T-cell (primary cell): ENCODE measurements around the gene ESRP2. TPM values are rescaled to one million over a fixed set of nuclear protein-coding genes. Genes with fewer than 3 reads are reported as not detected.

Experiments
- ATAC-seq, 4 experiments: fragments of 200-7000 bp in 3 of 4; fragments of 150-1000 bp in 1 of 4; cut with Tn5 transposase; replicated peaks in 1 of 4; 1 replicate in 3 of 4; 2 replicates in 1 of 4; pipeline ENCODE4 v1.10.0; 2021; ENCODE audit warnings: moderate library complexity in 3 of 4, mild to moderate bottlenecking in 2 of 4, moderate number of reproducible peaks in 1 of 4
- CTCF ChIA-PET, 2 donors: fragments of 300-600 bp; sonication (Branson Sonifier 250); formaldehyde crosslinking; loops; one replicate each; lab custom pipeline; 2022; ENCODE audit warnings: antibody characterized with exemption in 2 of 2; lab: Charles Lee
- POLR2A ChIA-PET, 2 donors: fragments of 300-600 bp; sonication (Branson Sonifier 250); formaldehyde crosslinking; loops; one replicate each; lab custom pipeline; 2022; ENCODE audit warnings: antibody characterized with exemption in 2 of 2; lab: Charles Lee
- DNase-seq, 35 experiments: peaks; one replicate each; pipeline versions ENCODE4 v3.0.0 to v3.0.0-alpha.2; 2013 to 2023
- H3K27ac ChIP-seq: one replicate; pipeline ENCODE4 v1.5.1; 2013; ENCODE audit warnings: low read length
- H3K27me3 ChIP-seq, 2 experiments: replicated peaks in 1 of 2; 1 replicate in 1 of 2; 2 replicates in 1 of 2; pipeline versions ENCODE4 v1.6.1 to v1.7.0; 2013; ENCODE audit warnings: low read length in 1 of 2, mixed read lengths in 1 of 2; ENCODE audit not compliant: control insufficient read depth in 2 of 2, insufficient read depth in 2 of 2; ENCODE audit errors: extremely low read depth in 1 of 2
- H3K36me3 ChIP-seq, 2 donors: 1 replicate in 1 of 2; 2 replicates in 1 of 2; pipeline versions ENCODE4 v1.6.1 to v1.7.0; 2013; ENCODE audit warnings: low read length in 1 of 2; ENCODE audit not compliant: control insufficient read depth in 2 of 2, insufficient read depth in 1 of 2; ENCODE audit errors: extremely low read depth in 1 of 2
- H3K4me1 ChIP-seq, 2 experiments: 1 replicate in 1 of 2; 2 replicates in 1 of 2; pipeline versions ENCODE4 v1.6.1 to v1.7.0; 2013; ENCODE audit warnings: low read length in 2 of 2, mixed read lengths in 1 of 2; ENCODE audit not compliant: insufficient read depth in 2 of 2, control insufficient read depth in 1 of 2; ENCODE audit errors: extremely low read depth in 1 of 2
- H3K4me3 ChIP-seq, 2 donors: 1 replicate in 1 of 2; 2 replicates in 1 of 2; pipeline versions ENCODE4 v1.5.1 to v1.7.0; 2013; ENCODE audit warnings: mild to moderate bottlenecking in 2 of 2, low read length in 1 of 2, moderate library complexity in 1 of 2; ENCODE audit not compliant: control insufficient read depth in 1 of 2; ENCODE audit errors: extremely low read depth in 1 of 2
- H3K9me3 ChIP-seq: 2 replicates; pipeline ENCODE4 v1.7.0; 2013
- H3K27ac Mint-ChIP-seq, 2 donors: one replicate each; pipeline ENCODE4 v1.8.0; 2020 to 2021; ENCODE audit warnings: mild to moderate bottlenecking in 2 of 2, mixed read lengths in 2 of 2
- H3K27me3 Mint-ChIP-seq, 2 donors: one replicate each; pipeline ENCODE4 v1.8.0; 2021 to 2022; ENCODE audit warnings: mixed read lengths in 2 of 2
- H3K36me3 Mint-ChIP-seq: one replicate; pipeline ENCODE4 v1.8.0; 2021; ENCODE audit warnings: mixed read lengths
- H3K4me1 Mint-ChIP-seq, 3 donors: one replicate each; pipeline ENCODE4 v1.8.0; 2020 to 2022; ENCODE audit warnings: mixed read lengths in 3 of 3, mild to moderate bottlenecking in 1 of 3
- H3K4me3 Mint-ChIP-seq, 3 donors: one replicate each; pipeline ENCODE4 v1.8.0; 2020 to 2022; ENCODE audit warnings: mild to moderate bottlenecking in 3 of 3, mixed read lengths in 3 of 3, moderate library complexity in 3 of 3
- H3K9me3 Mint-ChIP-seq, 3 donors: one replicate each; pipeline ENCODE4 v1.8.0; 2020 to 2022; ENCODE audit warnings: mixed read lengths in 3 of 3
- WGBS: methylation state at CpG from one replicate; pipeline ENCODE4 v1.1.5; 2013; ENCODE audit warnings: missing lambda C conversion rate; ENCODE audit not compliant: insufficient coverage; 5-methylcytosine and 5-hydroxymethylcytosine counted together
- total RNA-seq, 35 experiments: library from RNA in 6 of 35; stranded (reverse) in 6 of 35; fragments of 120-200 nt in 1 of 35; gene quantifications; one replicate each; pipeline versions ENCODE4 v1.2.1 to v1.2.4 and lab custom pipeline; 2013 to 2026

ESRP2 gene
- total RNA-seq, 5 donors from 2014 or later (not counting 1 experiment from before 2014, with no cell fraction given), result 0.47 to 0.79 (median 0.62) TPM; not detected in 2

- Mint-ChIP-seq H3K27ac (no peak overlapping the region), H3K4me3 (no peak overlapping the region), H3K4me1 (peaks cover 3 to 12% (median 8%) of the 10 kb centered on the region in 3 donors), H3K27me3 (no peaks in the 10 kb centered on the region), H3K9me3 (no peaks in the 10 kb centered on the region), H3K36me3 (peaks cover 25% of the 10 kb centered on the region)
- ChIA-PET CTCF (no interaction called here), POLR2A (no interaction called here)
- Histone ChIP-seq H3K27ac (no peak overlapping the region), H3K27me3 (no peaks in the 10 kb centered on the region), H3K9me3 (no peaks in the 10 kb centered on the region), H3K4me3 (no peak overlapping the region), H3K4me1 (peaks cover 2 to 8% of the 10 kb centered on the region in 2 experiments), H3K36me3 (peaks cover 7 to 43% of the 10 kb centered on the region in 2 donors)
- DNase-seq (no peak), ATAC-seq (no peak)
- 100% methylated on average over 1 of the region's 4 CpGs for WGBS
These were observed 17.8 kb upstream of the ESRP2 start for GRCh38 chr16:68253721-68254120.

- Histone ChIP-seq H3K36me3 (peaks cover 7 to 43% of the 10 kb centered on the region in 2 donors), H3K27ac (no peak overlapping the region), H3K9me3 (no peaks in the 10 kb centered on the region), H3K4me1 (peaks cover 0 to 9% of the 10 kb centered on the region in 2 experiments), H3K4me3 (no peak overlapping the region), H3K27me3 (no peaks in the 10 kb centered on the region)
- H3K27ac Mint-ChIP-seq, result no peak overlapping the region
- WGBS, result 87% methylated on average over 3 of the region's 5 CpGs
- H3K4me1 Mint-ChIP-seq, result peaks cover 2 to 13% (median 4%) of the 10 kb centered on the region in 3 donors
- ChIA-PET POLR2A (no interaction called here), CTCF (interaction anchor here (0.6 to 1.0 kb wide), 2 partner anchors 9 to 14 kb away, joined by 3 read pairs; no protein-coding TSS in a partner anchor)
- H3K36me3 Mint-ChIP-seq, result peaks cover 23% of the 10 kb centered on the region
- H3K9me3 Mint-ChIP-seq, result no peaks in the 10 kb centered on the region
- H3K4me3 Mint-ChIP-seq, result no peak overlapping the region
- no peak for ATAC-seq
- no peak for DNase-seq
- H3K27me3 Mint-ChIP-seq, result no peaks in the 10 kb centered on the region
These were observed 16.5 kb upstream of the ESRP2 start for GRCh38 chr16:68252383-68252782.

GRCh38 chr16:68251832-68252231 lies 15.9 kb upstream of the ESRP2 start:
- Mint-ChIP-seq H3K4me1 (peaks cover 1 to 15% (median 2%) of the 10 kb centered on the region in 3 donors), H3K27me3 (no peaks in the 10 kb centered on the region), H3K36me3 (peaks cover 20% of the 10 kb centered on the region), H3K27ac (no peak overlapping the region), H3K4me3 (no peak overlapping the region), H3K9me3 (no peaks in the 10 kb centered on the region)
- Histone ChIP-seq H3K9me3 (no peaks in the 10 kb centered on the region), H3K27me3 (no peaks in the 10 kb centered on the region), H3K27ac (no peak overlapping the region), H3K4me3 (no peak overlapping the region), H3K36me3 (peaks cover 7 to 43% of the 10 kb centered on the region in 2 donors), H3K4me1 (peaks cover 0 to 6% of the 10 kb centered on the region in 2 experiments)
- ChIA-PET POLR2A (interaction anchor here in 1 of 2 donors (0.6 kb wide), 2 partner anchors 11 to 51 kb away, joined by 3 read pairs; no protein-coding TSS in a partner anchor), CTCF (interaction anchor here (0.6 to 1.0 kb wide), 2 partner anchors 10 to 13 kb away, joined by 3 read pairs; no protein-coding TSS in a partner anchor)
- ATAC-seq, result no peak
- 67% methylated on average over 2 of the region's 5 CpGs for WGBS
- DNase-seq, result no peak

- Histone ChIP-seq H3K27ac (no peak overlapping the region), H3K4me1 (peaks cover under 1 to 14% of the 10 kb centered on the region in 2 experiments), H3K36me3 (peaks cover 7 to 40% of the 10 kb centered on the region in 2 donors), H3K4me3 (no peak overlapping the region), H3K9me3 (no peaks in the 10 kb centered on the region), H3K27me3 (no peaks in the 10 kb centered on the region)
- DNase-seq, result no peak
- no peak for ATAC-seq
- no peak overlapping the region for H3K27ac Mint-ChIP-seq
- peaks cover 10 to 22% (median 10%) of the 10 kb centered on the region in 3 donors for H3K4me1 Mint-ChIP-seq
- 97% methylated on average over 5 of the region's 6 CpGs for WGBS
- peaks cover 17% of the 10 kb centered on the region for H3K36me3 Mint-ChIP-seq
- CTCF ChIA-PET, result no interaction called here
- H3K4me3 Mint-ChIP-seq, result no peak overlapping the region
- H3K27me3 Mint-ChIP-seq, result no peaks in the 10 kb centered on the region
- H3K9me3 Mint-ChIP-seq, result no peaks in the 10 kb centered on the region
- POLR2A ChIA-PET, result no interaction called here
These were observed 15.0 kb upstream of the ESRP2 start for GRCh38 chr16:68250951-68251350.

GRCh38 chr16:68249371-68249770 lies 13.4 kb upstream of the ESRP2 start:
- H3K27me3 Mint-ChIP-seq, result no peaks in the 10 kb centered on the region
- peaks cover 0 to 3% of the 10 kb centered on the region in 2 experiments for H3K27me3 ChIP-seq
- H3K4me1 ChIP-seq, result peaks cover 5 to 27% of the 10 kb centered on the region in 2 experiments
- DNase-seq (no peak), ATAC-seq (no peak)
- no CpG with 5 or more reads among the region's 4 CpGs for WGBS
- ChIA-PET CTCF (no interaction called here), POLR2A (no interaction called here)
- H3K9me3 ChIP-seq, result no peaks in the 10 kb centered on the region
- H3K27ac ChIP-seq, result no peak overlapping the region
- no peak overlapping the region for H3K4me3 Mint-ChIP-seq
- no peak overlapping the region for H3K27ac Mint-ChIP-seq
- no peak overlapping the region for H3K4me3 ChIP-seq
- H3K9me3 Mint-ChIP-seq, result no peaks in the 10 kb centered on the region
- H3K4me1 Mint-ChIP-seq, result peaks cover 22 to 32% (median 23%) of the 10 kb centered on the region in 3 donors
- H3K36me3 Mint-ChIP-seq, result peaks cover 17% of the 10 kb centered on the region
- H3K36me3 ChIP-seq, result peaks cover 7 to 27% of the 10 kb centered on the region in 2 donors

GRCh38 chr16:68247932-68248331 lies 12.0 kb upstream of the ESRP2 start:
- Histone ChIP-seq H3K27ac (no peak overlapping the region), H3K4me1 (peaks cover 5 to 30% of the 10 kb centered on the region in 2 experiments), H3K36me3 (peaks cover 3 to 18% of the 10 kb centered on the region in 2 donors), H3K27me3 (peaks cover 0 to 6% of the 10 kb centered on the region in 2 experiments), H3K4me3 (no peak overlapping the region), H3K9me3 (no peaks in the 10 kb centered on the region)
- H3K27me3 Mint-ChIP-seq, result no peaks in the 10 kb centered on the region
- H3K27ac Mint-ChIP-seq, result no peak overlapping the region
- WGBS, result 89% methylated on average over 2 of the region's 4 CpGs
- ChIA-PET POLR2A (no interaction called here), CTCF (interaction anchor here in 1 of 2 donors (0.6 kb wide), 1 partner anchor 63 kb away, joined by 3 read pairs; the partner anchor contains the start of genes PRMT7 and SLC7A6OS)
- H3K36me3 Mint-ChIP-seq, result peaks cover 14% of the 10 kb centered on the region
- no peak overlapping the region for H3K4me3 Mint-ChIP-seq
- peaks cover 22 to 36% (median 31%) of the 10 kb centered on the region in 3 donors for H3K4me1 Mint-ChIP-seq
- no peak for DNase-seq
- ATAC-seq, result no peak
- H3K9me3 Mint-ChIP-seq, result no peaks in the 10 kb centered on the region
